Mesothelial cell of epicardium (in vitro differentiated cells): Measurements from ENCODE around the gene RCVRN. TPM values are rescaled to one million over a fixed set of nuclear protein-coding genes. Genes with fewer than 3 reads are reported as not detected.

Source experiments
- DNase-seq, 2 experiments: peaks; one replicate each; pipeline ENCODE4 v3.0.0; 2021; ENCODE audit warnings: low spot score in 2 of 2; ENCODE audit not compliant: unreplicated experiment in 2 of 2
- H3K27ac Mint-ChIP-seq: 2 replicates; pipeline ENCODE4 v1.8.0; 2021; ENCODE audit warnings: mixed read lengths
- H3K27me3 Mint-ChIP-seq: 2 replicates; pipeline ENCODE4 v1.8.0; 2021; ENCODE audit warnings: low read depth, mixed read lengths
- H3K36me3 Mint-ChIP-seq: 2 replicates; pipeline ENCODE4 v1.8.0; 2021; ENCODE audit warnings: mixed read lengths
- H3K4me1 Mint-ChIP-seq: 2 replicates; pipeline ENCODE4 v1.8.0; 2021; ENCODE audit warnings: mixed read lengths
- H3K4me3 Mint-ChIP-seq: 2 replicates; pipeline ENCODE4 v1.8.0; 2021; ENCODE audit warnings: mild to moderate bottlenecking, moderate library complexity, mixed read lengths
- H3K9me3 Mint-ChIP-seq: 2 replicates; pipeline ENCODE4 v1.8.0; 2021; ENCODE audit warnings: mixed read lengths
- total RNA-seq: library from RNA; stranded (reverse); gene quantifications from 3 replicates; pipeline ENCODE4 v1.2.1, GENCODE V29; 2021
- TF ChIP-seq, protein P1 (sequence below): fragments of 200-600 bp; sonication (generic); IDR thresholded peaks from one replicate; pipeline ENCODE4 v1.5.0; 2021; ENCODE audit warnings: antibody characterized with exemption; ENCODE audit not compliant: unreplicated experiment

The RCVRN gene
- total RNA-seq, 1 donor from 2014 or later = 1.8 TPM

DNA sequence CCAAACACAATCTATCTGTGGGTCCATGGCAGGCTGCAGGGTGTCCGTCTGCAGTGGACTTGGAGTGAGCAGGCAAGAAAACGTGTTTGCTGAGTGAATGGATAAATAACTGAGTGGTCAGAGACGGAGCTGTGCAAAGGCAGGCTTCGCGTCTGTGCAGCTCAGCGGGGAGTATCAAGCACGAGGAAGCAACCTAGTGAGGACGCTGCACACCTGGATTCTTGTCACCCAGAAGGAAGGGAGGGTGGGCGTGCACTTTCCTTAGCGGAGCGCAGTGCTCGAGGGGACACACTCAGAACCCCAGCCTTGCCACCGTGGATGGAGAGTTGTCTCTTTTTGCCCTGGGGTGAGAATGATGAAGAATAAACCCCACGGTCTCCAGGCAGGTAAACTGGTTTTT is 1.5 kb upstream of the RCVRN start:
- Mint-ChIP-seq H3K27ac (no peak overlapping the region), H3K4me3 (no peak overlapping the region), H3K27me3 (no peaks in the 10 kb centered on the region), H3K9me3 (no peaks in the 10 kb centered on the region), H3K36me3 (no peaks in the 10 kb centered on the region), H3K4me1 (peaks cover 12% of the 10 kb centered on the region)
- TF ChIP-seq, protein P1, sequence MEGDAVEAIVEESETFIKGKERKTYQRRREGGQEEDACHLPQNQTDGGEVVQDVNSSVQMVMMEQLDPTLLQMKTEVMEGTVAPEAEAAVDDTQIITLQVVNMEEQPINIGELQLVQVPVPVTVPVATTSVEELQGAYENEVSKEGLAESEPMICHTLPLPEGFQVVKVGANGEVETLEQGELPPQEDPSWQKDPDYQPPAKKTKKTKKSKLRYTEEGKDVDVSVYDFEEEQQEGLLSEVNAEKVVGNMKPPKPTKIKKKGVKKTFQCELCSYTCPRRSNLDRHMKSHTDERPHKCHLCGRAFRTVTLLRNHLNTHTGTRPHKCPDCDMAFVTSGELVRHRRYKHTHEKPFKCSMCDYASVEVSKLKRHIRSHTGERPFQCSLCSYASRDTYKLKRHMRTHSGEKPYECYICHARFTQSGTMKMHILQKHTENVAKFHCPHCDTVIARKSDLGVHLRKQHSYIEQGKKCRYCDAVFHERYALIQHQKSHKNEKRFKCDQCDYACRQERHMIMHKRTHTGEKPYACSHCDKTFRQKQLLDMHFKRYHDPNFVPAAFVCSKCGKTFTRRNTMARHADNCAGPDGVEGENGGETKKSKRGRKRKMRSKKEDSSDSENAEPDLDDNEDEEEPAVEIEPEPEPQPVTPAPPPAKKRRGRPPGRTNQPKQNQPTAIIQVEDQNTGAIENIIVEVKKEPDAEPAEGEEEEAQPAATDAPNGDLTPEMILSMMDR = no peak
- DNase-seq = no peak

DNA sequence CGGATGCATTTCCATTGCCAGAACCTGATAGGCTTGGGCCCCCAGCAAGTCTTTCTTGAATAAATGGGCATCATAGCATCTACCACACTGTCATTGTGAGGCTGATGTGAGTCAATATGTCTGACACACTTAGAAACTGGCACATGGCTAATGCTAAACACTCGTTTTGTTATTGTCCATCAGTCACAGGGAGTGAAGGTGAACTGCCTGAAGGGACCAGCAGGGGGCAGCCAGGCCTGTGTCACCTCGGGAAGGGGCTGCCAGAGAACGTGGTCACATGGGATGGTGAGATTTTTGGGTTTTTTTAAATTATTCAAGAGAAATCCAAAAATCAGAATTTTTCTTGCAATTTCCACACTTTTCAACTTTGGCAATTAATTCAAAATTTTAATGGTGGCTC is 831 bp upstream of the RCVRN start:
- no peak for DNase-seq
- TF ChIP-seq, protein P1 = peak; percentile 70
- Mint-ChIP-seq H3K27ac (no peak overlapping the region), H3K36me3 (no peaks in the 10 kb centered on the region), H3K4me1 (peaks cover 12% of the 10 kb centered on the region), H3K27me3 (no peaks in the 10 kb centered on the region), H3K4me3 (no peak overlapping the region), H3K9me3 (no peaks in the 10 kb centered on the region)

DNA sequence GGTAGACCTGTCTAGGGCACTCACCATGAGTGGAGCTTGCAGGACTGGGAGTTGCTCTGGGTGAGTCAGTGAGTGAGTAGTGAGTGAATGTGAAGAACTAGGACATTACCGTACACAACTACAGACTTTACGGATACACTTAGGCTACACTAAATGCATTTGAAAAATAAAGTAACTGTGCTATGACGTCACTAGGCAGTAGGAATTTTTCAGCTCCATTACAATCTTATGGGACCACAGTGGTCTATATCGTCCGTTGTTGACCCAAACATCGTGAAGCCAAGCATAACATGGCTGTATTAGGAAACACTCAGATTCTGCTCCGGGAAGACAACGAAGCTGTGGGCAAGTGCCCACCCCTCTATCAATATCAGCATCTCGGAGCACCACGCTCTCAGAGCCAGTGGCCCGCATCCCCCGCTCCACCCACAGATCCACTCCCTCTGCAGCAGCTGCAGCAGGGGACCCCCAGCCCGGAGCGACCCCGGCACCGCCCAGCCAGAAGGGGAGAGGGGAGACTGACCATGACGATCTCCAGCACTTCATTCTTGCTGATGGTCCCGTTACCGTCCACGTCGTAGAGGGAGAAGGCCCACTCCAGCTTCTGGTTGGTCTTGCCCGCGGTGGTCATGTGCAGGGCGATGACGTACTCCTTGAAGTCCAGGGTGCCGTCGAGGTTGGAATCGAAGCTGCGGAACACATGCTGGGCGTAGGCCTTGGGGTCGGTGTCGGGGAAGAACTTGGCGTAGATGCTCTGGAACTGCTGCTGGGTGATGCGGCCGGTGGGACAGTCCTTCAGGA is 594 bp downstream of the RCVRN start:
- H3K9me3 Mint-ChIP-seq = no peaks in the 10 kb centered on the region
- TF ChIP-seq, protein P1 = no peak
- no peak for DNase-seq
- no peak overlapping the region for H3K4me3 Mint-ChIP-seq
- H3K27ac Mint-ChIP-seq = no peak overlapping the region
- H3K36me3 Mint-ChIP-seq = no peaks in the 10 kb centered on the region
- no peaks in the 10 kb centered on the region for H3K27me3 Mint-ChIP-seq
- peaks cover 22% of the 10 kb centered on the region for H3K4me1 Mint-ChIP-seq

DNA sequence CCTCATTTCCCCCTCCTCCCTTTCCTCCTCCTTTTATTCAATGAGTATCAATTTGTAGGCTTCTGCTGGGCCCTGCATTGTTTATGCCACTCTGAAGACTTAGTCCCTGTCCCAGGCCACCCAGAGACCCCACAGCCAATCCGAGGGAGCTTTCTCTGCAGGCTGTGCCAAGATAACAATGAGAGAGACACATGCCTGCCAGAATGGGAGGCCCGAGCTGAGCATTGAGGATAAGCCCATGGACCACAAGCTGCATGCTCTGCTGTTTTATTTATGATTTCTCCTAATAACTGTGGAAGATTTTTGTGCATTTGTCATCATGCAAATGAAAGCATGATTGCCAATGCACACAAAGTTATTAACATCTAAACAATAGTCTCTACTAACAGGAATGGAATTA is 3.0 kb downstream of the RCVRN start:
- Mint-ChIP-seq H3K27ac (no peak overlapping the region), H3K27me3 (peaks cover 1% of the 10 kb centered on the region), H3K4me1 (peaks cover 15% of the 10 kb centered on the region), H3K36me3 (no peaks in the 10 kb centered on the region), H3K4me3 (no peak overlapping the region), H3K9me3 (no peaks in the 10 kb centered on the region)
- no peak for DNase-seq
- TF ChIP-seq, protein P1 = no peak

DNA sequence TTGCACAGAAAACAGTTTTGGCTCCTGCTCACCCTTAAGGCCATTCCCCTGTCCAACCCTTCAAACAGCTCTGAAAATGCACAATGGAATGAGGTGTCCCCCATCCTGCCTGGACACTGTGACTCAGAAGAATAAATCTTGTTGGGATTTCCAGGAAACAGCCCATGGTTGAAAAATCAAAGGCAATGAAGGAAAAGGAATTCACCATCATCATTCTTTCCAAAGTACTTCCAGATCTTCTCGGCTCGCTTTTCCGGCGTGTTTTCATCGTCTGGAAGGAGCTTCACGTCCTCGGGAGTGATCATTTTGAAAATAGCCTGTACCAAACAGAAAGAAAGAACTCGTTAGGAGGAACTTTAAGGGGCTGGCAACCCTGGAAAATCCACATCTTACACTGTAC is 4.3 kb downstream of the RCVRN start:
- TF ChIP-seq, protein P1 = no peak
- no peaks in the 10 kb centered on the region for H3K9me3 Mint-ChIP-seq
- peak overlapping the region; percentile 27 for H3K27ac Mint-ChIP-seq
- H3K36me3 Mint-ChIP-seq = no peaks in the 10 kb centered on the region
- peaks cover 15% of the 10 kb centered on the region for H3K4me1 Mint-ChIP-seq
- peaks cover 6% of the 10 kb centered on the region for H3K27me3 Mint-ChIP-seq
- DNase-seq = no peak
- no peak overlapping the region for H3K4me3 Mint-ChIP-seq
